Hippocampal formation (tissue), 2 donors: ENCODE results near the gene PTP4A1.

Source experiments
- DNase-seq, 2 donors: peaks; one replicate each; lab custom pipeline; 2025; lab: John Stamatoyannopoulos, UW

Gene PTP4A1

DNA sequence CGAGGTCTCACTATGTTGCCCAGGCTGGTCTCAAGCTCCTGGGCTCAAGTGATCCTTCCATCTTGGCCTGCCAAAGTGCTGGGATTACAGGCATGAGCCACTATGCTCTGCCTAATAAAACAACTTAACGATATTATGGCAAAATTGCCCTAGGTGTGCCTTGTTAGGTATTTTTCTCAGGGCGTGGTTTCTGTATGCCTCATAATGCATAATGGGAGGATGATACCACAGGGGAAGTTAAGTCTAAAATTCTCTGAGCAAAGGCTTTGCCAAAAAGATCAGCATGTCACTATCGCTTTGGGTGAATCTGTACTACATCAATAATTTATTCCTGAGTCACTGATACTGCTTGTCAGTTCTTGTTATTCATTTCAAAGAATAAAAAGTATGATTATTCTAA, 15.9 kb upstream of the PTP4A1 start:
- no peak for DNase-seq

DNA sequence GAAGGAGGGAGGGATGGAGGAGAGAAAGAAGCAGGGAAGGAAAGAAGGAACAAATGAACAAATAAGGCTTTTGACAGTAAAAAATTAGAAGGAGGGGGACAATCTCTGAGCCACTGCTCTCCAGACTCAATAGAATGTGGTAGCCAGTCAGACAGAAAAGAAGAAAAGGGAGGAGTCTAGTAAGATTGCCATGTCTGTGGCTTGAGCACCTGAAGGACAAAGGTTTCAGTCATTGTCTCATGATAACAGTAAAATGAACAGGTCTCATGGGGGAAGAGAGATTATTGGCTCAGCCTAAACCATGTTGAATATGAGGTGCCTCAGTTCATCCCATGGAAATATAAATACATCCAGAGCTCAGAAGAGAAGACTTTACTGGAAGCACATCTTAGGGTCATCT, 14.0 kb upstream of the PTP4A1 start:
- no peak for DNase-seq

GRCh38 chr6:63560801-63561287, 11.4 kb upstream of the PTP4A1 start:
- no peak for DNase-seq

GRCh38 chr6:63561288-63561687, 11.0 kb upstream of the PTP4A1 start:
- DNase-seq = no peak

- DNase-seq = no peak
Observed at GRCh38 chr6:63563235-63563634, 9.0 kb upstream of the PTP4A1 start.

- no peak for DNase-seq
Observed at GRCh38 chr6:63565058-63565726, 7.1 kb upstream of the PTP4A1 start.

- no peak for DNase-seq
Observed at GRCh38 chr6:63565727-63566596, 6.3 kb upstream of the PTP4A1 start.

DNA sequence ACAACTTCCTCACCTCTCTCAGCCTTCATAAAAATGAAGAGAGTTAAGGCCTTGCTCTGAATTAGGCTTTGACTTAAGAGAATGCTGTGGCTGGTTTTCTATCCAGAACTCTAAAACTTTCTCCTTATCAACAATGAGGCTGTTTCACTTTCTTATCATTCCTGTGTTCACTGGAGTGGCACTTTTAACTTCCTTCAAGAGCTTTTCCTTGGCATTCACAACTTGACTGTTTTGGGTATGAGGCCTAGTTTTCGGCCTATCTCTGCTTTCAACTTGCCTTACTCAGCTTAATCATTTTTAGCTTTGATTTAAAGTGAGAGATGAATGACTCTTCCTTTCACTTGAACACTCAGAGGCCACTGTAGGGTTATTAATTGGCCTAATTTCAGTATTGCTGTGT, 4.3 kb upstream of the PTP4A1 start:
- no peak for DNase-seq

GRCh38 chr6:63571361-63572043, 778 bp upstream of the PTP4A1 start:
- DNase-seq = no peak

- DNase-seq = peak in 1 of 2 donors; percentile 64
Observed at GRCh38 chr6:63572747-63573075, 431 bp downstream of the PTP4A1 start.

DNA sequence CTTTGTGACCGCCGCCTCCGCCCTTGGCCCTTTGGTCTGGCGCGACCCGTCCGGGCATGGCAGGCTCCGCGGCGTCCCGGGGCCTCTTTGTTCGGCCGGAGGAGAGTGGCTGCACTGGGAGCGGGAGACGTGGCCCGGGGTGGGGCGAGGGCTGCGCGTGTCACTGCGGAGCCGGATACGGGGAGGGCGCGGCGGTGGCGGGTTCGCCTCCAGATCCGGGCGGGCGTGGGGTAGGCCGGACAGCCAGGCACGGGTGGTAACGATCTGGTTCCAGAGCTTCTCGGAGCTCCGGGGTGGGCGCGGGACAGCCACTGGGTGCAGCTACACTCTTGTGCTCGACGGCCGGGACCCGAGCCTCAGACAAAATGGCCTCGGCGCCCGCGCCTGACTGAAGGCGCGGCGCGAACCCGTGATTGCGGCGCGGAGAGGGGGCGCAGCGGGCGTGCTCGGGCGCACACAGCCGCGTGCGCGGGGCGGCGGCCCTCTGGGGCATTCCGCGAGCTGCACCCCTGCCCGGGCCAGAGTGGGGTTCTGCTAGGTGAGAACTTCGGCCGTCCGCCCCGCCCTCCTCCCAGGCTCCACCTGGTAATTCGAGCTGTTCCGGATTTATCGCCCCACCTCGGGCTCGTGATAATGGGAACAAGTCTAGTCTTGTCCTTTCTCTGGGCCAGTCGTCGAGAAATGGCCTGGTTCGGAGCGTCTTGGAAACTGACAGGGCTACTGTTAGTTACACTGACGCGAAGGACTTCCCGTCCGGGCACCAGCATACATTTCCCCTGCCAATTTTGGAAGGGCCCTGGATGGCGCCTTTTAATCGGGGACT, 1.0 kb downstream of the PTP4A1 start:
- DNase-seq = peak; percentile 72 to 76

- no peak for DNase-seq
Observed at GRCh38 chr6:63573899-63574553, 1.7 kb downstream of the PTP4A1 start.

DNA sequence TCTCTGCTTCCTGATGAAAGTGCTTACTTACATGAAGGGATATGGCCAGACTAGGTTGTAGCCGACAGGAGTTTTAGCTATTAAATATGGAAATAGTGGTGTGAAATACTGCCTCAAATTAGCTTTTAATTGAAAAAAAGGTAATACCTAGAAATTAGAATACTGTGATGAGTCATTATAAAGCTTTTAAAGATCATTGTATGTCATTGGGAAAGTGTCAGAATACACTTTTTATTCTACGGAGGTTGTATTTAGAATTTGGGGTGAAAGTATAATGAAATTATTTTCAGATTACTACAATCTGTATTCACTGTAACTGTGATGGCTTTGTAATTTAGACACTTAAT, 2.2 kb downstream of the PTP4A1 start:
- DNase-seq = no peak

- DNase-seq = no peak
Observed at GRCh38 chr6:63576147-63576772, 4.0 kb downstream of the PTP4A1 start.

- no peak for DNase-seq
Observed at GRCh38 chr6:63576985-63577712, 4.9 kb downstream of the PTP4A1 start.

DNA sequence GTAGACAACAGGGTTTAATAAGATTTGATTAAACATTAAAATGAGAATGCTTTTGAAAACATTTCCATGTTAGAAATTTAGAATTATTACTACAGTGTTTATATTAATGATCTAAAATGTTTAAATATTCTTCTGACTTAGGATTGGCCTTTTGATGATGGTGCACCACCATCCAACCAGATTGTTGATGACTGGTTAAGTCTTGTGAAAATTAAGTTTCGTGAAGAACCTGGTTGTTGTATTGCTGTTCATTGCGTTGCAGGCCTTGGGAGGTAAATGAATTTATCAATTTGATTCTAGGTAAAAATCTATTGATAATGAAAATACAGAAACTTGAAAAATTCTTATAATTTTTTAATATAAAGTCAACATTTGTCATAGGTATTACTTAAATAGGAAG, 6.5 kb downstream of the PTP4A1 start:
- DNase-seq = no peak

DNA sequence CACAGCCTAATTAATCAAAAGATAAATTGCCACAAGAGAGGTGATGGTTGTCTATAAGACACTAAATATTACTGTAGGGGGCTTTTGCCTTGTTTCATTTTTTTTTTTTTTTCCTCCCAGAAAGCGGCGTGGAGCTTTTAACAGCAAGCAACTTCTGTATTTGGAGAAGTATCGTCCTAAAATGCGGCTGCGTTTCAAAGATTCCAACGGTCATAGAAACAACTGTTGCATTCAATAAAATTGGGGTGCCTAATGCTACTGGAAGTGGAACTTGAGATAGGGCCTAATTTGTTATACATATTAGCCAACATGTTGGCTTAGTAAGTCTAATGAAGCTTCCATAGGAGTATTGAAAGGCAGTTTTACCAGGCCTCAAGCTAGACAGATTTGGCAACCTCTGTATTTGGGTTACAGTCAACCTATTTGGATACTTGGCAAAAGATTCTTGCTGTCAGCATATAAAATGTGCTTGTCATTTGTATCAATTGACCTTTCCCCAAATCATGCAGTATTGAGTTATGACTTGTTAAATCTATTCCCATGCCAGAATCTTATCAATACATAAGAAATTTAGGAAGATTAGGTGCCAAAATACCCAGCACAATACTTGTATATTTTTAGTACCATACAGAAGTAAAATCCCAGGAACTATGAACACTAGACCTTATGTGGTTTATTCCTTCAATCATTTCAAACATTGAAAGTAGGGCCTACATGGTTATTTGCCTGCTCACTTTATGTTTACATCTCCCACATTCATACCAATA, 7.8 kb downstream of the PTP4A1 start:
- no peak for DNase-seq

DNA sequence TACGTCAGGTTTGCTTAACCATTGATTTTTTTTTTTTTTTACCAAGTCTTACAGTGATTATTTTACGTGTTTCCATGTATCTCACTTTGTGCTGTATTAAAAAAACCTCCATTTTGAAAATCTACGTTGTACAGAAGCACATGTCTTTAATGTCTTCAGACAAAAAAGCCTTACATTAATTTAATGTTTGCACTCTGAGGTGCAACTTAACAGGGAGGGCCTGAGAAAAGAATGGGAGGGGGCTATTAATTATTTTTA, 8.4 kb downstream of the PTP4A1 start:
- no peak for DNase-seq

DNA sequence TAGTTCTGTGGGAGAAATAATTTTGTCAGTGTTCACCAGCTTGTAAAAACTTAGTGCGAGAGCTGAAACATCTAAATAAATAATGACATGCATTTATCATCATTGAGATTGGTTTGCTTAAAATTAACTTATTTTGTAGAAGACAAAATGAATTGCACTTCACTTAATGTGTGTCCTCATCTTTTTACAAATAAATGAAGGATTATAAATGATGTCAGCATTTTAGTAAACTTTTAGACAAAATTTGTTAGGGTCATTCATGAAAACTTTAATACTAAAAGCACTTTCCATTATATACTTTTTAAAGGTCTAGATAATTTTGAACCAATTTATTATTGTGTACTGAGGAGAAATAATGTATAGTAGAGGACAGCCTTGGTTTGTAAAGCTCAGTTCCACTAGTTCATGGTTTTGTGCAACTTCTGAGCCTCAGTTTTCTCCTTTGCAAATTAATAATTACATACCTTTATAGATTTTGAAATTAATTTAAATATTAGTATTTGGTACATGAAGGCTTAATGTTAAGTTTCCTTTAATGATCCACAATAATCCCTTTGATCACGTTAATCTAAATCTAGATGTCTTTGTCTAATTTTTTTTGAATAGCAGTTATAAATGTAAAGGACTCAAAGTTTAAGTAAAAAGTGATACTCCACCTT, 9.2 kb downstream of the PTP4A1 start:
- DNase-seq = no peak
